Measurements from ENCODE around the gene IHH. TPM values are rescaled to one million over a fixed set of nuclear protein-coding genes. Genes with fewer than 3 reads are reported as not detected.
A peak's percentile ranks its signal among the peaks of the same experiment; 100 is the strongest.

Gene IHH
- total RNA-seq, 1 experiment from 2014 or later, result 0.17 TPM

- intact Hi-C loops (cut with micrococcal nuclease), result loop anchor here (5.0 kb wide), 1 partner anchor 258 kb away; the partner anchor contains the start of gene PTPRN
- no TSS peak for BruUV-seq (replicated peaks)
- Histone ChIP-seq H3K4me2 (ENCODE audit: low read length) (no peak overlapping the region), H4K20me1 (ENCODE audit: insufficient read depth) (no peaks in the 10 kb centered on the region), H3K27ac (ENCODE audit: low read depth, low read length) (no peak overlapping the region), H3K4me1 (ENCODE audit: control insufficient read depth in 1 of 2, insufficient read depth in 2 of 2, low read length in 2 of 2) (peaks cover 0 to 6% of the 10 kb centered on the region in 2 experiments; a peak in 2 of 4 replicates), H3K27me3 (ENCODE audit: insufficient read depth, low read length) (peaks cover 14% of the 10 kb centered on the region), H3K36me3 (ENCODE audit: control insufficient read depth in 1 of 2, insufficient read depth in 2 of 2, low read length in 2 of 2) (no peaks in the 10 kb centered on the region), H3K4me3 (replicated peaks in 1 of 2; ENCODE audit: low read depth in 1 of 2, low read length in 2 of 2) (no peak overlapping the region), H3K9ac (ENCODE audit: low read length) (no peak overlapping the region), H3K9me2 (ENCODE audit: insufficient read depth) (no peaks in the 10 kb centered on the region), H3K9me3 (ENCODE audit: control insufficient read depth in 1 of 2, insufficient read depth in 1 of 2, low read depth in 1 of 2, low read length in 2 of 2) (no peaks in the 10 kb centered on the region), H2AFZ (ENCODE audit: low read depth, low read length, poor library complexity, severe bottlenecking) (no peak overlapping the region), H3K79me2 (ENCODE audit: insufficient read depth, low read length) (no peaks in the 10 kb centered on the region)
- TF ChIP-seq ZNF274 (IDR thresholded peaks at IDR 0.05; ENCODE audit: low read depth, low read length) (no peak), EZH2phosphoT487 (IDR thresholded peaks at IDR 0.05; ENCODE audit: borderline replicate concordance) (no peak), JUND (IDR thresholded peaks at IDR 0.05) (no peak), TCF7L2 (IDR thresholded peaks at IDR 0.05; ENCODE audit: borderline replicate concordance, extremely low read depth, insufficient read depth, insufficient read length) (no peak), CBX3 (IDR thresholded peaks at IDR 0.05; ENCODE audit: low read depth) (no peak), CEBPB (IDR thresholded peaks at IDR 0.05; ENCODE audit: low read depth) (no peak), FOSL1 (IDR thresholded peaks at IDR 0.05; ENCODE audit: low read depth) (no peak), SRF (IDR thresholded peaks at IDR 0.05; ENCODE audit: low read depth) (no peak), SP1 (IDR thresholded peaks at IDR 0.05; ENCODE audit: low read depth) (no peak), YY1 (IDR thresholded peaks at IDR 0.05; ENCODE audit: extremely low read depth, insufficient replicate concordance, low read depth, low read length) (no peak), SIN3A (IDR thresholded peaks at IDR 0.05; ENCODE audit: low read depth) (no peak), POLR2AphosphoS5 (IDR thresholded peaks at IDR 0.05; ENCODE audit: low read depth, low read length) (no peak)
- DNase-seq (ENCODE audit: low read depth, low spot score) (no peak), ATAC-seq (peak; percentile 50)
- ChIA-PET RAD21 (ENCODE audit: low non-redundant PET in 1 of 2, low total read pairs in 2 of 2, uncharacterized antibody in 2 of 2, unreplicated experiment in 2 of 2) (no interaction called here), POLR2A (no interaction called here), CTCF (interaction anchor here (1.2 kb wide), 1 partner anchor 20 kb away, joined by 4 read pairs; no protein-coding TSS in a partner anchor)
Measured at GRCh38 chr2:219049282-219049681, 11.4 kb downstream of the IHH start.
